Neural cell (in vitro differentiated cells): ENCODE data around the gene SNX10.
A peak's percentile ranks its signal among the peaks of the same experiment; 100 is the strongest.

ENCODE experiments used
- CTCF ChIP-seq: fragments of 450-650 bp; IDR thresholded peaks from 2 replicates; pipeline ENCODE4 v1.5.1; 2014; ENCODE audit warnings: antibody characterized with exemption, mild to moderate bottlenecking, moderate library complexity; ENCODE audit not compliant: poor library complexity, severe bottlenecking
- EP300 ChIP-seq: fragments of 450-650 bp; conservative IDR thresholded peaks from 2 replicates; pipeline ENCODE4 v1.6.1; 2014; ENCODE audit warnings: antibody characterized with exemption, mild to moderate bottlenecking, moderate library complexity; ENCODE audit not compliant: poor library complexity, severe bottlenecking
- EZH2 ChIP-seq: fragments of 200-600, 300-800 bp; shearing (Covaris generic), sonication (generic); IDR thresholded peaks from 2 replicates; pipeline ENCODE4 v1.6.1; 2014; ENCODE audit warnings: antibody characterized with exemption, low read length, borderline replicate concordance, mild to moderate bottlenecking; ENCODE audit not compliant: insufficient read depth, poor library complexity, severe bottlenecking
- MXI1 ChIP-seq: fragments of 450-650 bp; conservative IDR thresholded peaks from 2 replicates; pipeline ENCODE4 v1.6.1; 2014; ENCODE audit warnings: antibody characterized with exemption, mild to moderate bottlenecking; ENCODE audit not compliant: poor library complexity, severe bottlenecking
- POLR2AphosphoS5 ChIP-seq: IDR thresholded peaks from 2 replicates; pipeline ENCODE4 v1.6.1; 2012
- SMC3 ChIP-seq: fragments of 450-650 bp; conservative IDR thresholded peaks from 2 replicates; pipeline ENCODE4 v1.6.1; 2014; ENCODE audit warnings: antibody characterized with exemption, mild to moderate bottlenecking, moderate library complexity; ENCODE audit not compliant: poor library complexity
- TAF1 ChIP-seq: IDR thresholded peaks from 2 replicates; pipeline ENCODE4 v1.6.1; 2012; ENCODE audit warnings: low read depth

- peak; percentile 75 for TF ChIP-seq CTCF
- TF ChIP-seq MXI1: no peak
- TF ChIP-seq POLR2AphosphoS5: no peak
- no peak for TF ChIP-seq EP300
- TF ChIP-seq TAF1: no peak
- peak; percentile 77 for TF ChIP-seq SMC3
- TF ChIP-seq EZH2: no peak
Observed at GRCh38 chr7:26368542-26368941, 76.9 kb downstream of the SNX10 start.
